ENCODE measurements around the gene JAG1. TPM values are rescaled to one million over a fixed set of nuclear protein-coding genes. Genes with fewer than 3 reads are reported as not detected.

The JAG1 gene
- total RNA-seq, 1 experiment from 2014 or later = 45.2 TPM

GRCh38 chr20:10721137-10721896 lies 47.5 kb upstream of the JAG1 start (continued):
- TF ChIP-seq, protein P1, sequence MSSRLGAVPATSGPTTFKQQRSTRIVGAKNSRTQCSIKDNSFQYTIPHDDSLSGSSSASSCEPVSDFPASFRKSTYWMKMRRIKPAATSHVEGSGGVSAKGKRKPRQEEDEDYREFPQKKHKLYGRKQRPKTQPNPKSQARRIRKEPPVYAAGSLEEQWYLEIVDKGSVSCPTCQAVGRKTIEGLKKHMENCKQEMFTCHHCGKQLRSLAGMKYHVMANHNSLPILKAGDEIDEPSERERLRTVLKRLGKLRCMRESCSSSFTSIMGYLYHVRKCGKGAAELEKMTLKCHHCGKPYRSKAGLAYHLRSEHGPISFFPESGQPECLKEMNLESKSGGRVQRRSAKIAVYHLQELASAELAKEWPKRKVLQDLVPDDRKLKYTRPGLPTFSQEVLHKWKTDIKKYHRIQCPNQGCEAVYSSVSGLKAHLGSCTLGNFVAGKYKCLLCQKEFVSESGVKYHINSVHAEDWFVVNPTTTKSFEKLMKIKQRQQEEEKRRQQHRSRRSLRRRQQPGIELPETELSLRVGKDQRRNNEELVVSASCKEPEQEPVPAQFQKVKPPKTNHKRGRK (CRISPR knock-in tag; IDR thresholded peaks at IDR 0.05; ENCODE audit: borderline replicate concordance) = no peak
- no peak for TF ChIP-seq ZNF232 (CRISPR knock-in tag; IDR thresholded peaks at IDR 0.05)
- TF ChIP-seq IRF2 (CRISPR knock-in tag; IDR thresholded peaks at IDR 0.05; ENCODE audit: borderline replicate concordance, low read depth) = no peak
- TF ChIP-seq GABPB1 (CRISPR knock-in tag; IDR thresholded peaks at IDR 0.05) = no peak
- TF ChIP-seq, protein P2, sequence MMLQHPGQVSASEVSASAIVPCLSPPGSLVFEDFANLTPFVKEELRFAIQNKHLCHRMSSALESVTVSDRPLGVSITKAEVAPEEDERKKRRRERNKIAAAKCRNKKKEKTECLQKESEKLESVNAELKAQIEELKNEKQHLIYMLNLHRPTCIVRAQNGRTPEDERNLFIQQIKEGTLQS (CRISPR knock-in tag; conservative IDR thresholded peaks at IDR 0.05) = no peak
- TF ChIP-seq, protein P3, sequence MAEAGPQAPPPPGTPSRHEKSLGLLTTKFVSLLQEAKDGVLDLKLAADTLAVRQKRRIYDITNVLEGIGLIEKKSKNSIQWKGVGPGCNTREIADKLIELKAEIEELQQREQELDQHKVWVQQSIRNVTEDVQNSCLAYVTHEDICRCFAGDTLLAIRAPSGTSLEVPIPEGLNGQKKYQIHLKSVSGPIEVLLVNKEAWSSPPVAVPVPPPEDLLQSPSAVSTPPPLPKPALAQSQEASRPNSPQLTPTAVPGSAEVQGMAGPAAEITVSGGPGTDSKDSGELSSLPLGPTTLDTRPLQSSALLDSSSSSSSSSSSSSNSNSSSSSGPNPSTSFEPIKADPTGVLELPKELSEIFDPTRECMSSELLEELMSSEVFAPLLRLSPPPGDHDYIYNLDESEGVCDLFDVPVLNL (CRISPR knock-in tag; IDR thresholded peaks at IDR 0.05; ENCODE audit: borderline replicate concordance, low read depth) = no peak
- no peak for TF ChIP-seq CBFB (CRISPR knock-in tag; IDR thresholded peaks at IDR 0.05; ENCODE audit: low read depth)
- TF ChIP-seq OVOL2 (CRISPR knock-in tag; IDR thresholded peaks at IDR 0.05; ENCODE audit: borderline replicate concordance) = no peak

DNA sequence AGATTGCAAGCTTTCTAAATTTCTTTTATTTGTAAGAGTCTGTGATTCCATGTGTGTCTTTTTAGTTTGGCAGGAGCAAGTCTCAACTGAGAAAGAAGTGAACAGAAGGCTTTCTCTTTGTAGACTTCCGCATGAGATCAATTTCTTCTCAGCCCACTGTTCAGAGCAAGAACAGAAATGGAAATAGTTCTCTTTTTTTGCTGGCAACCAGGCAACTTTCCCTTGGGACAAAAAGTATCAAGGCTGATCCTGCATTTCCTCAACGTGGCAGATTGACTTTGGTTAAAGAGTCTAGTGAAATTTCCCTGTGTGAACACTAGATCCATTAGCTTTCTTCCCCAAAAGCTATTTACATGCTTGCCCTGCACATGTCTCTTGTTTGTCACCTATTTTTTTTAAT lies 46.8 kb upstream of the JAG1 start:
- H3K4me3 Mint-ChIP-seq = no peak overlapping the region
- H3K27ac Mint-ChIP-seq = no peak overlapping the region
- H3K36me3 Mint-ChIP-seq = no peaks in the 10 kb centered on the region
- no peak for ATAC-seq
- POLR2A ChIA-PET = no interaction called here
- no peak for DNase-seq (ENCODE audit: low spot score)
- H3K9me3 Mint-ChIP-seq = no peaks in the 10 kb centered on the region
- CTCF ChIA-PET = no interaction called here
- H3K4me1 Mint-ChIP-seq = peaks cover 42% of the 10 kb centered on the region
- no peak for TF ChIP-seq NFATC4 (CRISPR knock-in tag; IDR thresholded peaks at IDR 0.05)
- H3K27me3 Mint-ChIP-seq (ENCODE audit: low read depth) = no peaks in the 10 kb centered on the region

GRCh38 chr20:10719740-10720385 lies 46.1 kb upstream of the JAG1 start:
- TF ChIP-seq, protein P4, sequence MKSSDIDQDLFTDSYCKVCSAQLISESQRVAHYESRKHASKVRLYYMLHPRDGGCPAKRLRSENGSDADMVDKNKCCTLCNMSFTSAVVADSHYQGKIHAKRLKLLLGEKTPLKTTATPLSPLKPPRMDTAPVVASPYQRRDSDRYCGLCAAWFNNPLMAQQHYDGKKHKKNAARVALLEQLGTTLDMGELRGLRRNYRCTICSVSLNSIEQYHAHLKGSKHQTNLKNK (CRISPR knock-in tag; IDR thresholded peaks at IDR 0.05) = no peak
- TF ChIP-seq ATF1 (CRISPR knock-in tag; IDR thresholded peaks at IDR 0.05) (no peak), TEAD4 (CRISPR knock-in tag; IDR thresholded peaks at IDR 0.05) (no peak), MLX (CRISPR knock-in tag; IDR thresholded peaks at IDR 0.05) (no peak), SMAD3 (CRISPR knock-in tag; IDR thresholded peaks at IDR 0.05; ENCODE audit: borderline replicate concordance) (no peak)
- TF ChIP-seq, protein P5, sequence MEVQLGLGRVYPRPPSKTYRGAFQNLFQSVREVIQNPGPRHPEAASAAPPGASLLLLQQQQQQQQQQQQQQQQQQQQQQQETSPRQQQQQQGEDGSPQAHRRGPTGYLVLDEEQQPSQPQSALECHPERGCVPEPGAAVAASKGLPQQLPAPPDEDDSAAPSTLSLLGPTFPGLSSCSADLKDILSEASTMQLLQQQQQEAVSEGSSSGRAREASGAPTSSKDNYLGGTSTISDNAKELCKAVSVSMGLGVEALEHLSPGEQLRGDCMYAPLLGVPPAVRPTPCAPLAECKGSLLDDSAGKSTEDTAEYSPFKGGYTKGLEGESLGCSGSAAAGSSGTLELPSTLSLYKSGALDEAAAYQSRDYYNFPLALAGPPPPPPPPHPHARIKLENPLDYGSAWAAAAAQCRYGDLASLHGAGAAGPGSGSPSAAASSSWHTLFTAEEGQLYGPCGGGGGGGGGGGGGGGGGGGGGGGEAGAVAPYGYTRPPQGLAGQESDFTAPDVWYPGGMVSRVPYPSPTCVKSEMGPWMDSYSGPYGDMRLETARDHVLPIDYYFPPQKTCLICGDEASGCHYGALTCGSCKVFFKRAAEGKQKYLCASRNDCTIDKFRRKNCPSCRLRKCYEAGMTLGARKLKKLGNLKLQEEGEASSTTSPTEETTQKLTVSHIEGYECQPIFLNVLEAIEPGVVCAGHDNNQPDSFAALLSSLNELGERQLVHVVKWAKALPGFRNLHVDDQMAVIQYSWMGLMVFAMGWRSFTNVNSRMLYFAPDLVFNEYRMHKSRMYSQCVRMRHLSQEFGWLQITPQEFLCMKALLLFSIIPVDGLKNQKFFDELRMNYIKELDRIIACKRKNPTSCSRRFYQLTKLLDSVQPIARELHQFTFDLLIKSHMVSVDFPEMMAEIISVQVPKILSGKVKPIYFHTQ (CRISPR knock-in tag; IDR thresholded peaks at IDR 0.05) = no peak
- Mint-ChIP-seq H3K27ac (no peak overlapping the region), H3K36me3 (no peaks in the 10 kb centered on the region), H3K4me3 (no peak overlapping the region), H3K9me3 (no peaks in the 10 kb centered on the region), H3K27me3 (ENCODE audit: low read depth) (no peaks in the 10 kb centered on the region), H3K4me1 (peaks cover 45% of the 10 kb centered on the region)
- CTCF ChIA-PET = no interaction called here
- POLR2A ChIA-PET = no interaction called here
- DNase-seq (ENCODE audit: low spot score) = no peak
- no peak for ATAC-seq
